AG10803 (cell line): ENCODE data around the gene SRPK3.

Source experiments
- DNase-seq: peaks from one replicate; pipeline ENCODE4 v3.0.0; 2010; ENCODE audit warnings: low read depth
- H3K4me3 ChIP-seq: 2 replicates; pipeline ENCODE4 v1.5.1; 2011; ENCODE audit warnings: mild to moderate bottlenecking, low read length, control low read depth
- TF ChIP-seq, protein P1 (sequence below): conservative IDR thresholded peaks from 2 replicates; pipeline ENCODE4 v1.5.1; 2011; ENCODE audit warnings: mild to moderate bottlenecking, low read length, control low read depth, inconsistent platforms

Gene SRPK3

DNA sequence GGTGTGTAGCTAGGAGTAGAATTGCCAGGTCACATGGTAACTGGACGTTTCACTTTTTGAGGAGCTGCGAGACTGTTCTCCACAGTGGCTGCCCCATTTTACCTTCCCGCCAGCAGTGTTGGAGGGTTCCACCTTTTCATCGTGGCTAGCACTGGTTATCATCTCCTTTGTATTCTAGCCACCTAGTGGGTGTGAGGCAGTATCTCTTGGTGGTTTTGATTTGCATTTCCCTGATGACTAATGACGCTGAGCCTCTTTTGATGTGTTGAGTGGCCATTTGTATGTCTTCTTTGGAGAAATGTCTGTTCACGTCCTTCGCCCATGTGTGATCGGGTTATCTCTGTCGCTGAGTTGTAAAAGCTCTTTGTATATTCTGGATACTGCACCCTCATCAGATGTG is 45.6 kb upstream of the SRPK3 start:
- TF ChIP-seq, protein P1, sequence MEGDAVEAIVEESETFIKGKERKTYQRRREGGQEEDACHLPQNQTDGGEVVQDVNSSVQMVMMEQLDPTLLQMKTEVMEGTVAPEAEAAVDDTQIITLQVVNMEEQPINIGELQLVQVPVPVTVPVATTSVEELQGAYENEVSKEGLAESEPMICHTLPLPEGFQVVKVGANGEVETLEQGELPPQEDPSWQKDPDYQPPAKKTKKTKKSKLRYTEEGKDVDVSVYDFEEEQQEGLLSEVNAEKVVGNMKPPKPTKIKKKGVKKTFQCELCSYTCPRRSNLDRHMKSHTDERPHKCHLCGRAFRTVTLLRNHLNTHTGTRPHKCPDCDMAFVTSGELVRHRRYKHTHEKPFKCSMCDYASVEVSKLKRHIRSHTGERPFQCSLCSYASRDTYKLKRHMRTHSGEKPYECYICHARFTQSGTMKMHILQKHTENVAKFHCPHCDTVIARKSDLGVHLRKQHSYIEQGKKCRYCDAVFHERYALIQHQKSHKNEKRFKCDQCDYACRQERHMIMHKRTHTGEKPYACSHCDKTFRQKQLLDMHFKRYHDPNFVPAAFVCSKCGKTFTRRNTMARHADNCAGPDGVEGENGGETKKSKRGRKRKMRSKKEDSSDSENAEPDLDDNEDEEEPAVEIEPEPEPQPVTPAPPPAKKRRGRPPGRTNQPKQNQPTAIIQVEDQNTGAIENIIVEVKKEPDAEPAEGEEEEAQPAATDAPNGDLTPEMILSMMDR = no peak
- DNase-seq = no peak
- no peak overlapping the region for H3K4me3 ChIP-seq

DNA sequence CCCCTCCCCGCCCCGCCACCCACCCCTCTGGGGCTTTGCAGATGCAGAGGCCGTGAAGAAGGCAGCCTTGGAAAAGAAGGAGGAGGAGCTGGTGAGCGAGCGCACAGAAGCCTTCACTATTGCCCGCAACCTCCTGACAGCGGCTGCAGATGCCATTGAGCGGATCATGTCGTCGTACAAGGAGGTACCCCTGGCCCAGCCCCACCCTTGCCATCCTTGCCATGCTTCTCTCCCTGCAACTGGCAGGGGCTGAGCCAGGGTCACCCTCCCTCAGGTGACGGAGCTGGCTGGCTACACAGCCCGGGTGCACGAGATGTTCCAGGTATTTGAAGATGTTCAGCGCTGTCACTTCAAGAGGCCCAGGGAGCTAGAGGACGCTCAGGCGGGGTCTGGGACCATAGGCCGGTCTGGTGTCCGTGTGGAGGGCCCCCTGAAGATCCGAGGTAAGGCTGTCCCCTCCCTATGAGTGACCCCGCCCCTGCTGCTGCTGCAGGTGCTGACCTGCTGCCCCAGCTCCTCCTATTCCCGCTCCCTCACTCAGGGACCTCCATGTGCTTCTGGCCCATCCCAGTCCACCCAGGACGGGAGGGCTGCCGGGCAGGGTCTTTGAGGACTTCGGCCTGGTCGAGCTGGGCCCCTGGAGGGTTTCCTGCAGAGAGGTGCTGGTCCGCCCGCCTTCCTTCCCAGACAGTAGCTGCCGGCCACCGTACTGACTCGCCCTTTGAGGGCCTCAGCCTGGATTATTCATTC is 44.6 kb upstream of the SRPK3 start:
- TF ChIP-seq, protein P1 = no peak
- DNase-seq = no peak

DNA sequence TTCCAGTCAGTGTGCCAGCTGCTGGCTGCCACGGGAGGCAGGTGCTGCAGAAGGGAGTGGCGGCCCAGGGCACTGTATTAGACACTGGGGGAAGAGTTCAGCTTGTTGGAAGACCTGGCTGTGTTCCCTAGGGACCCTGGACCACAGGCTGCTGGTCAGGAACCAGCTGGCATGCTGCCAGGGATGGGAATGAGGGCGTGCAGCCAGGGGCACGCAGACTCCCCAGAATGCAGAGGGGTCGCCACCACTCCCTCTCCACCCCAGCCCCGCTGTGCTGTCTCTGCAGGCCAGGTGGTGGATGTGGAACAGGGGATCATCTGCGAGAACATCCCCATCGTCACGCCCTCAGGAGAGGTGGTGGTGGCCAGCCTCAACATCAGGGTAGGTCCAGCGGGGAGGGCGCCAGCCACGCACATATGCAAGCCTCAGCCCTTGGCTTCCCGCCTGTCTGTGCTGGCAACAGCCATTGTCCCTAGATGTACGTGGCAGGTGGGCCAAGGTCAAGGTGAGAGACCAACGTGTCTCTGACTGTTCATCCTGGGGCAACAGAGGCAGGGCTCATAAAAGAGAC is 43.9 kb upstream of the SRPK3 start:
- TF ChIP-seq, protein P1 = no peak
- H3K4me3 ChIP-seq = no peak overlapping the region
- DNase-seq = no peak

More for the DNA sequence above, 44.6 kb upstream of the SRPK3 start:
- no peak overlapping the region for H3K4me3 ChIP-seq

DNA sequence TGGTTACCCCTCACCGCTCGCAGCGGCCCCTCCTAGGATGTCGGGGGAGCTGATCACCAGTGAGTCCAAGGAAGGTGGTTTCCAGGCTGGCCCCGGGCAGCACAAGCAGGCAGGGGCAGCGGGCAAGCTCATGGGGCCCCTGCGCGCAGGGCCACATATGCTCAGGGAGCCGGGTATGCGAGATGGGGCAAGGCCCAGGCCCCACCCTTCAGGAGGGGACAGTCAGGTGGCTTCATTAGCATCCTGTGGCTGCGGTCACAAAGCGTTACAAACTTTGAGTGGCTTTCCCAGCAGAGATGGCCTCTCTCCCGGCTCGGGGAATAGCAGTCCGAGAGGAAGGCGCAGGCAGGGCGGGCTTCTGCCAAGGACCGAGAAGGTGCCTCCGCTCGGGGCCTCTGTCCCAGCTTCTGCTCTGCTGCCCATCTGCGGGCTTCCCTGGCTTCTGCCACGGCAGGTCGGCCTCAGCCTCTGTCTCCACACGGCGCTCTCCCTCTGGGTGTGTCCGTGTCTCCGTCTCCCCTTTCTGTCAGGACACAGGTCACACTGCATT is 42.7 kb upstream of the SRPK3 start:
- TF ChIP-seq, protein P1 = no peak
- no peak overlapping the region for H3K4me3 ChIP-seq
- no peak for DNase-seq

DNA sequence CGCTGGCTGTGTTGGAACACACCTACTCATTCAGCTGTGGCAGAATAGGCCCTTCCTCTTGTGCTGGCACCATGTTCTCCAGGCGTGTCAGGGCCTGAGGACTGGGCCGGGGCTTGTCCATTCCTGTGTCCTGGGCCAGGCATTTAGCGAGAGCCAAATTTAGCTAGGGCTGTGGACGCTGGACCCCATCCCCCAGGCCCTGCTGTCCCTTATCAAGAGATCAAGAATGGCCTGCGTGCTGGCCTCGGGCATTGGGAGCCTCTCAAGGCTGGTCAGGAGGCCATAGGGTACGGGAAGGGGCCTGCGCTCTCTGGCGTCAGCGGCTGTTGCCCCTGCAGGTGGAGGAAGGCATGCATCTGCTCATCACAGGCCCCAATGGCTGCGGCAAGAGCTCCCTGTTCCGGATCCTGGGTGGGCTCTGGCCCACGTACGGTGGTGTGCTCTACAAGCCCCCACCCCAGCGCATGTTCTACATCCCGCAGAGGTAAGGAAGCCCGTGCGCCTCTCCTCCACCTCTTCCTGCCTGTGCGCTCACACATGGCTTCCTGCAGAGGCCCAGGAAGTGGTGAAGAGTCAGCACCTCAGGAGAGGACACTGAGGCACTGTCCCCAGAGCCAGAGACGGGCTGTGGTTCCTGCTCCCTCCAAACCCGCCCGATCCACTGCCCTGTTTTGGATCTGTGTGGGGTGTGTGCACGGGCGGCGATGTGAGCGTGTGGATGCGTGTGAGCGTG is 40.9 kb upstream of the SRPK3 start:
- no peak for DNase-seq
- TF ChIP-seq, protein P1 = no peak
- no peak overlapping the region for H3K4me3 ChIP-seq

DNA sequence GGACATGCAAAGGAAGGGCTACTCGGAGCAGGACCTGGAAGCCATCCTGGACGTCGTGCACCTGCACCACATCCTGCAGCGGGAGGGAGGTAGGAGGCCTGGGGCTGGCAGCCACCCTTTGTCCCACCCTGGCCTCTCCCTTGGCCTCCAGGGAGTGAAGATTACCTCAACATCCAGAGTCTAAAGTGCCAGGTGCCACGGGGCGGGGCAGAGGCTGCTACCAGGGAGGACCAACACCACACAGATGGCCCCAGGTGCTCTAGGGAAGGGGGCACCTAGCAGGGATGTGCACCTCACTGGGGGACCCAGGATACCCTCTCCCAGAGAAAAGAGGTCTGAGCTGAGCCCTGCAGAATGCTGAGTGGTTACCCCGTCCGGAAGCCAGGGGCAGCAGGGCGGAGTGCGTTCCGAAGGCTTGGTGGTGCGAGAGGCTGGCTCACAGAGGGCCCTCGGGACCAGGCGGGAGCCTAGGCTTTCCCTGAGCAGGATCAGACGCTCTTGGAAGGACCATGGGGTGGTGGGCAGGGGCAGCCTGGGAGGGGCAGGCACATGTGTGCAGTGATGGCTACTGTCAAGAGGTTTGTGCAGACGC is 40.1 kb upstream of the SRPK3 start:
- TF ChIP-seq, protein P1 = no peak
- no peak for DNase-seq
- no peak overlapping the region for H3K4me3 ChIP-seq
